ENCODE results near the gene TTC33.

- no peak for TF ChIP-seq RAD21 (conservative IDR thresholded peaks at IDR 0.05)
- no peak for TF ChIP-seq CTCF (IDR thresholded peaks at IDR 0.05; ENCODE audit: poor library complexity, severe bottlenecking)
- no peak for TF ChIP-seq POLR2AphosphoS5 (IDR thresholded peaks at IDR 0.05)
- TF ChIP-seq TAF1 (IDR thresholded peaks at IDR 0.05; ENCODE audit: low read depth): no peak
- TF ChIP-seq, protein P1, sequence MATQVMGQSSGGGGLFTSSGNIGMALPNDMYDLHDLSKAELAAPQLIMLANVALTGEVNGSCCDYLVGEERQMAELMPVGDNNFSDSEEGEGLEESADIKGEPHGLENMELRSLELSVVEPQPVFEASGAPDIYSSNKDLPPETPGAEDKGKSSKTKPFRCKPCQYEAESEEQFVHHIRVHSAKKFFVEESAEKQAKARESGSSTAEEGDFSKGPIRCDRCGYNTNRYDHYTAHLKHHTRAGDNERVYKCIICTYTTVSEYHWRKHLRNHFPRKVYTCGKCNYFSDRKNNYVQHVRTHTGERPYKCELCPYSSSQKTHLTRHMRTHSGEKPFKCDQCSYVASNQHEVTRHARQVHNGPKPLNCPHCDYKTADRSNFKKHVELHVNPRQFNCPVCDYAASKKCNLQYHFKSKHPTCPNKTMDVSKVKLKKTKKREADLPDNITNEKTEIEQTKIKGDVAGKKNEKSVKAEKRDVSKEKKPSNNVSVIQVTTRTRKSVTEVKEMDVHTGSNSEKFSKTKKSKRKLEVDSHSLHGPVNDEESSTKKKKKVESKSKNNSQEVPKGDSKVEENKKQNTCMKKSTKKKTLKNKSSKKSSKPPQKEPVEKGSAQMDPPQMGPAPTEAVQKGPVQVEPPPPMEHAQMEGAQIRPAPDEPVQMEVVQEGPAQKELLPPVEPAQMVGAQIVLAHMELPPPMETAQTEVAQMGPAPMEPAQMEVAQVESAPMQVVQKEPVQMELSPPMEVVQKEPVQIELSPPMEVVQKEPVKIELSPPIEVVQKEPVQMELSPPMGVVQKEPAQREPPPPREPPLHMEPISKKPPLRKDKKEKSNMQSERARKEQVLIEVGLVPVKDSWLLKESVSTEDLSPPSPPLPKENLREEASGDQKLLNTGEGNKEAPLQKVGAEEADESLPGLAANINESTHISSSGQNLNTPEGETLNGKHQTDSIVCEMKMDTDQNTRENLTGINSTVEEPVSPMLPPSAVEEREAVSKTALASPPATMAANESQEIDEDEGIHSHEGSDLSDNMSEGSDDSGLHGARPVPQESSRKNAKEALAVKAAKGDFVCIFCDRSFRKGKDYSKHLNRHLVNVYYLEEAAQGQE (IDR thresholded peaks at IDR 0.05; ENCODE audit: borderline replicate concordance): no peak
Measured at GRCh38 chr5:40667161-40667663, 88.5 kb downstream of the TTC33 start.

All from neural cell (in vitro differentiated cells).